ENCODE results near the gene MB.
A peak's percentile ranks its signal among the peaks of the same experiment; 100 is the strongest.
"Not testable (repeated sequence)": the region's sequence is repeated elsewhere in the genome, so short reads cannot be mapped to it uniquely, and the experiment has no call there.

Gene MB

GRCh38 chr22:35617137-35617755 lies at the start of gene MB:
Gene MB, minus strand, starts transcription at chr22:35617329. Its CDS starts 72 bp downstream, at chr22:35617257.
- DNase-seq, result no peak

GRCh38 chr22:35666699-35667098 lies 49.6 kb upstream of the MB start:
- not testable (repeated sequence) for DNase-seq

GRCh38 chr22:35664955-35665587 lies 47.9 kb upstream of the MB start:
- DNase-seq, result no peak

- no peak for DNase-seq
Observed at GRCh38 chr22:35663371-35663770, 46.2 kb upstream of the MB start.

- DNase-seq, result no peak
Observed at GRCh38 chr22:35662914-35663313, 45.8 kb upstream of the MB start.

- DNase-seq, result no peak
Observed at GRCh38 chr22:35661464-35661863, 44.3 kb upstream of the MB start.

GRCh38 chr22:35660291-35661127 lies 43.4 kb upstream of the MB start:
- no peak for DNase-seq

GRCh38 chr22:35657571-35658312 lies 40.6 kb upstream of the MB start:
- no peak for DNase-seq

- peak; percentile 89 to 92 for DNase-seq
Observed at GRCh38 chr22:35656284-35656752, 39.2 kb upstream of the MB start.

- DNase-seq, result no peak
Observed at GRCh38 chr22:35653824-35654223, 36.7 kb upstream of the MB start.

- no peak for DNase-seq
Observed at GRCh38 chr22:35651085-35651484, 34.0 kb upstream of the MB start.

GRCh38 chr22:35649636-35650250 lies 32.6 kb upstream of the MB start:
- DNase-seq, result no peak

GRCh38 chr22:35649026-35649553 lies 32.0 kb upstream of the MB start:
- DNase-seq, result no peak

- no peak for DNase-seq
Observed at GRCh38 chr22:35648066-35649025, 31.2 kb upstream of the MB start, which contains the start of gene APOL6. Gene APOL6, plus strand, starts transcription at chr22:35648446. Its CDS starts 7,980 bp downstream, at chr22:35656426.

- no peak for DNase-seq
Observed at GRCh38 chr22:35645646-35646045, 28.5 kb upstream of the MB start.

GRCh38 chr22:35643991-35644390 lies 26.9 kb upstream of the MB start:
- DNase-seq, result no peak

- no peak for DNase-seq
Observed at GRCh38 chr22:35642305-35642741, 25.2 kb upstream of the MB start.

- DNase-seq, result no peak
Observed at GRCh38 chr22:35641494-35642120, 24.5 kb upstream of the MB start.

GRCh38 chr22:35638410-35638809 lies 21.3 kb upstream of the MB start:
- DNase-seq, result no peak

GRCh38 chr22:35638001-35638400 lies 20.9 kb upstream of the MB start:
- no peak for DNase-seq

Data from NCI-H526 (cell line).